CD4-positive, alpha-beta memory T cell (primary cell): ENCODE measurements around the gene HAL. TPM values are rescaled to one million over a fixed set of nuclear protein-coding genes. Genes with fewer than 3 reads are reported as not detected.
A peak's percentile ranks its signal among the peaks of the same experiment; 100 is the strongest.

Source experiments
- CTCF ChIA-PET: fragments of 350-600 bp; sonication (Branson Sonifier 250); formaldehyde crosslinking; loops from one replicate; lab custom pipeline; 2021; ENCODE audit warnings: inconsistent platforms; ENCODE audit not compliant: partially characterized antibody; lab: Charles Lee
- POLR2A ChIA-PET: fragments of 350-600 bp; sonication (Branson Sonifier 250); formaldehyde crosslinking; loops from one replicate; lab custom pipeline; 2021; ENCODE audit not compliant: partially characterized antibody; lab: Charles Lee
- DNase-seq, 5 donors: peaks; one replicate each; pipeline versions ENCODE4 v3.0.0 to v3.0.0-alpha.2; 2020 to 2022; ENCODE audit warnings: mixed read lengths in 1 of 5
- H3K27ac ChIP-seq: one replicate; pipeline ENCODE4 v1.7.0; 2013; ENCODE audit warnings: low read depth, low read length
- H3K27me3 ChIP-seq: 2 replicates; pipeline ENCODE4 v1.7.0; 2013; ENCODE audit warnings: mild to moderate bottlenecking, low read length, moderate library complexity; ENCODE audit not compliant: insufficient read depth
- H3K36me3 ChIP-seq: 2 replicates; pipeline ENCODE4 v1.7.0; 2013; ENCODE audit warnings: mild to moderate bottlenecking, low read length, moderate library complexity; ENCODE audit not compliant: insufficient read depth
- H3K4me1 ChIP-seq: 2 replicates; pipeline ENCODE4 v1.7.0; 2013; ENCODE audit warnings: mild to moderate bottlenecking, low read length, moderate library complexity; ENCODE audit not compliant: insufficient read depth
- H3K4me3 ChIP-seq, 2 donors: one replicate each; pipeline ENCODE4 v1.7.0; 2013; ENCODE audit warnings: low read length in 2 of 2, mild to moderate bottlenecking in 1 of 2
- H3K9me3 ChIP-seq, 2 donors: one replicate each; pipeline ENCODE4 v1.7.0; 2013; ENCODE audit warnings: low read length in 2 of 2, control low read depth in 1 of 2; ENCODE audit not compliant: control insufficient read depth in 1 of 2
- H3K27ac Mint-ChIP-seq, 7 donors: one replicate each; pipeline ENCODE4 v1.8.0; 2020 to 2021; ENCODE audit warnings: mixed read lengths in 7 of 7, mild to moderate bottlenecking in 6 of 7, inconsistent platforms in 3 of 7, moderate library complexity in 3 of 7
- H3K27me3 Mint-ChIP-seq, 2 donors: one replicate each; pipeline ENCODE4 v1.8.0; 2020 to 2021; ENCODE audit warnings: mixed read lengths in 2 of 2
- H3K36me3 Mint-ChIP-seq, 2 donors: one replicate each; pipeline ENCODE4 v1.8.0; 2020 to 2021; ENCODE audit warnings: mixed read lengths in 2 of 2, inconsistent platforms in 1 of 2, mild to moderate bottlenecking in 1 of 2
- H3K4me1 Mint-ChIP-seq, 4 donors: one replicate each; pipeline ENCODE4 v1.8.0; 2020 to 2021; ENCODE audit warnings: mixed read lengths in 4 of 4, mild to moderate bottlenecking in 1 of 4
- H3K4me3 Mint-ChIP-seq, 8 donors: one replicate each; pipeline ENCODE4 v1.8.0; 2020 to 2021; ENCODE audit warnings: mixed read lengths in 8 of 8, mild to moderate bottlenecking in 7 of 8, moderate library complexity in 6 of 8, inconsistent platforms in 3 of 8
- H3K9me3 Mint-ChIP-seq, 8 donors: one replicate each; pipeline ENCODE4 v1.8.0; 2020 to 2021; ENCODE audit warnings: mixed read lengths in 8 of 8, mild to moderate bottlenecking in 5 of 8, inconsistent platforms in 3 of 8, moderate library complexity in 1 of 8
- intact Hi-C: fragments of 100-400 bp; cut with micrococcal nuclease; formaldehyde crosslinking; loops from one replicate; pipeline ENCODE4 v1.15.1; 2023
- polyA plus RNA-seq, 2 donors: library from polyadenylated mRNA; unstranded; fragments of 300-500 nt; fragmentation: Illumina TruSeq; gene quantifications; one replicate each; pipeline ENCODE4 v1.2.3, GENCODE V29; 2021
- total RNA-seq, 2 experiments: library from RNA; stranded (reverse); gene quantifications; one replicate each; pipeline ENCODE4 v1.2.3, GENCODE V29; 2021

HAL gene
- total and polyA plus RNA-seq, 4 experiments from 2014 or later, result 1.7 to 2.0 TPM; not detected in 2

DNA sequence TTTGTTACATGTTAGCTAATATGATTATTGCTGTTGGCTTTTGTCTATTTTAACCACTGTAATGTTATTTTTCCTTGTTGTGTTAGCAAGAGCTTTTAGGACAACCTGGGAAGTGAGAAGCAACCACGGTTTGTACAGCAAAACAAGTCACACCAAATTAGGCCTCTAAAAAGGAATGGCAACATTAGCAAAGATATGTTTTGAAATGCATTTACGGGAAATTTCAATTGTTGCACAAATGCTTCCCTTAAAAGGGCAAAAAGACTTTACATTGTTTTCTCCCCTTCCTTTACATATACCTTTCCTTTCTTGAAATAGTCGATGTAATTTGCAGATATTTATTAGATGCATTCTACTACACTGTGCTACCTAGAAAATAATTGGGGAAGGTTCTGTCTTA is 43.4 kb upstream of the HAL start:
- Histone ChIP-seq H3K4me1 (peaks cover 16% of the 10 kb centered on the region), H3K27me3 (no peaks in the 10 kb centered on the region), H3K36me3 (no peaks in the 10 kb centered on the region), H3K9me3 (no peaks in the 10 kb centered on the region), H3K4me3 (no peak overlapping the region), H3K27ac (no peak overlapping the region)
- Mint-ChIP-seq H3K27me3 (no peaks in the 10 kb centered on the region), H3K27ac (no peak overlapping the region), H3K4me1 (peaks cover 6 to 15% (median 11%) of the 10 kb centered on the region in 4 donors), H3K4me3 (no peak overlapping the region), H3K36me3 (no peaks in the 10 kb centered on the region), H3K9me3 (no peaks in the 10 kb centered on the region)
- no peak for DNase-seq
- POLR2A ChIA-PET, result no interaction called here
- CTCF ChIA-PET, result no interaction called here
- intact Hi-C loops, result loop anchor here (5.0 kb wide), 1 partner anchor 1037 kb away; the partner anchor contains the start of gene NDUFA12

DNA sequence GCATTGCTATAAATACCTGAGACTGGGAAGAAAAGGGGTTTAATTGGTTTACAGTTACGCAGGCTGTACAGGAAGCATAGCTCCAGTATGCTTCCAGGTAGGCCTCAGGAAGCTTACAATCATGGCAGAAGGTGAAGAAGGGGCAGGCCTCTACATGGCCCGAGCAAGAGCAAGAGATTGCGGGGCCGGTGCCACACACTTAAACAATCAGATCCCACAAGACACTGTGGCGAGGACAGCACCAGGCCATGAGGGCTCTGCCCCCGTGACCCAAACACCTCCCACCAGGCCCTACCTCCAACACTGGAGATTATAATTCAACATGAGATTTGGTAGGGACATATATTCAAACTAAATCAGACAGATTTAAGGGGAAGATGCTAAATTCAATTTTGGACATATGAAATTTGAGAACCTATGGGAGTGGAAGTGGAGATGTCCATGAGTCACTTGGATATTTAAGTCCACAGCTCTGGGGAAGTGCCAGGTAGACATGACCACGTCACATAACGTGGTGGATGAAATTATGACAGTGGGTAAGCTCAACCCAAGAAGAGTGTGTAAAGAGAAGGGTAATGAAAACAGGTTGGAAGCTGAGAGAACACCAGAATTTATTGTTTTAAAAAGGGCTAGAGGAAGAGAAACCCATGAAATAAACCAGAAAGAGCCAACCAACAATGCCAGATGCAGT is 40.8 kb upstream of the HAL start:
- CTCF ChIA-PET, result interaction anchor here (1.0 to 1.4 kb wide), 2 partner anchors 364 to 480 kb away, joined by 3 to 5 read pairs; no protein-coding TSS in a partner anchor
- Mint-ChIP-seq H3K36me3 (no peaks in the 10 kb centered on the region), H3K9me3 (no peaks in the 10 kb centered on the region), H3K4me3 (no peak overlapping the region), H3K27ac (no peak overlapping the region), H3K27me3 (no peaks in the 10 kb centered on the region), H3K4me1 (peaks cover 4 to 14% (median 8%) of the 10 kb centered on the region in 4 donors)
- intact Hi-C loops, result loop anchor here (5.0 kb wide), 1 partner anchor 1035 kb away; the partner anchor contains the start of gene NDUFA12
- Histone ChIP-seq H3K4me1 (peaks cover 23% of the 10 kb centered on the region), H3K27ac (no peak overlapping the region), H3K27me3 (no peaks in the 10 kb centered on the region), H3K36me3 (no peaks in the 10 kb centered on the region), H3K9me3 (no peaks in the 10 kb centered on the region), H3K4me3 (no peak overlapping the region)
- no peak for DNase-seq
- POLR2A ChIA-PET, result interaction anchor here (1.1 to 2.3 kb wide), 5 partner anchors 173 to 819 kb away, joined by 3 to 15 read pairs (median 9); partner anchors contain the start of genes CDK17, FGD6 and VEZT

DNA sequence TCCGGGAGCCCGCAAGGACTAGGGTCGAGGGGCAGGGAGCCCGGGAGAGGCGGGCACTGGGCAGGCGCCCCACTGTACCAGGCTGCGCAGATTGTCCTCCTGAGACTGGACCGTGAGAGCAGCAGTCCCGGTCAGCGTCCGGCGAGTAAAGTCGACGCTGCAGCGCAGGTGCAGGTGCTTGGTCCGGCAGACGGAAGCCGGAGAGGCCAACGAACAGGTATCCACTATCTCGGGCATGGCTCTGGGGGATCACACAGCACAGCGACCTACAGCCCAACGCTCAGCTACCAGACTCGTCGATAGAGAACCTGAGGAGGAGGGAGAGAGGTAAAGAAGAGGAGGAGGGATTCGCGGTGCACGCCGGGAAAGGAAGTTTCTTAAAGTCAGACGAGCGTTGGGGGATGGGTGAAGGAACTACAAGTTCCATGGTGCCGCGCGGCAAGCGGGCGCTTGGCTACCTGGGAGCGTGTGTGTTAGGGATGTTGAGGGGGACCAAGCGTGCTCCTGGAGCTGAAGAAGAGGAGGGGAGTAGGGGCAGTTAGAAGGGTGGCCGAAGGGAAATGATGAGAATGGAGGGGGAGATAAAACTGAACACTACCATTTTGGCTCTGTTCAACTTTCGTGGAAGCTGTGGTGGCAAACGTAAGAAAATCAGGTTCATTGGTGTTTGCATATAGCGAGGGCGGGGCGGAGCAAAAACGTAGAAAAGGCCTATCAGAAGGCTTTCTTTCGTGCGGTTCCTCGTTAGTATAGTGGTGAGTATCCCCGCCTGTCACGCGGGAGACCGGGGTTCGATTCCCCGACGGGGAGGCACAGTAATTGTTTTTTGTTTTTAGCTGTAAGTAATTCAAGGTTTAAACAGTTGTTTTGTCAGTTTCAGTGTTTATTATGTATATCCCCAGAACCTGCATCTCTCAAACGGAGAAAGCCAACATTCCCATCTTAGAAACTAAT is 39.4 kb upstream of the HAL start, which contains the start of gene LTA4H:
Gene LTA4H (minus strand): TSS at position 305 of the 954 bp plus-strand sequence. CDS start 68 bp downstream, at position 237.
- CTCF ChIA-PET, result interaction anchor here (1.0 to 1.4 kb wide), 4 partner anchors 37 to 481 kb away, joined by 3 to 5 read pairs (median 4); partner anchors contain the start of gene CCDC38

DNA sequence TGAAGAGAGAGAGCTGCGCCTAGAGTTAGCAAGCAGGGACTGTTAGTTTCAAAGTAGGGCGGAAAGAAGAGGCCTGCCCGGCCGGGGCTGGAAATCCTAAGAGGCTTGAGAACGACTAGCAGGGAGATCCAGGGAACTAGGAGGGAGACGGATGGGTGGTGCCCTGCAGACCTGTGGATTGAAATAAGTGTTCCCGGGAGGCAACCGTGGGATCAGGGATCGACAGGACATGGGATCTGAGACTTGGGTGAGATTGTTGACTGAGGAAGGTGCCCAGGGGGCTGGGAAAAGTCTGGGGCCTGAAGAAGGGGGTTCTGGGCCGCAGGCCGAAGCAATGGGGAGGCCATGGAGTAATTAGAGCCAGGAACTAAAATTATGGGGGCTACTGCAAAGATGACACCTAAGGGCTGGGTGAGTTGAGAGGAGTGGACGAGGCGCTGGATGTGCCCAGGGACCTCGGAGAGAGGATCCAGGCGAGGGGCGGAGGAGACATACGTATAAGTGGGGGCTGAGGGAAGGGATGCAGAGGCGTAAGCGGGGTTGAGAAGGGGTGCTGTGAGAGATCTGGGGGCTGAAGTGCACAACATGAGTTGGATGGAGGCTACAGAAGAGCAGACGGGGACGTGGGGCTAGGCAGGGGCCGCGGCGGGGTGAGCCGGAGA is 38.6 kb upstream of the HAL start:
- no peak overlapping the region for H3K27ac Mint-ChIP-seq
- intact Hi-C loops, result loop anchor here (1.0 to 5.0 kb wide), 11 partner anchors 13 to 1032 kb away; partner anchors contain the start of genes AMDHD1, CFAP54, FGD6 and NDUFA12
- Histone ChIP-seq H3K4me1 (peaks cover 23% of the 10 kb centered on the region), H3K9me3 (no peaks in the 10 kb centered on the region), H3K27me3 (no peaks in the 10 kb centered on the region), H3K4me3 (peak overlapping the region; percentile 95 to 98), H3K36me3 (no peaks in the 10 kb centered on the region), H3K27ac (peak overlapping the region; percentile 76)
- H3K27me3 Mint-ChIP-seq, result no peaks in the 10 kb centered on the region
- CTCF ChIA-PET, result interaction anchor here (1.2 kb wide), 1 partner anchor 36 kb away, joined by 4 read pairs; no protein-coding TSS in a partner anchor
- H3K36me3 Mint-ChIP-seq, result no peaks in the 10 kb centered on the region
- H3K4me1 Mint-ChIP-seq, result peaks cover 4 to 19% (median 10%) of the 10 kb centered on the region in 4 donors
- DNase-seq, result peak in 1 of 5 donors; percentile 5
- no peaks in the 10 kb centered on the region for H3K9me3 Mint-ChIP-seq
- POLR2A ChIA-PET, result interaction anchor here (0.8 to 2.3 kb wide), 7 partner anchors 92 to 561 kb away, joined by 3 to 21 read pairs (median 9); partner anchors contain the start of genes AMDHD1, CCDC38 and CDK17
- H3K4me3 Mint-ChIP-seq, result no peak overlapping the region

More for the DNA sequence above, 39.4 kb upstream of the HAL start, which contains the start of gene LTA4H:
- H3K36me3 Mint-ChIP-seq, result no peaks in the 10 kb centered on the region
- peaks cover 23% of the 10 kb centered on the region for H3K4me1 ChIP-seq
- H3K4me1 Mint-ChIP-seq, result peaks cover 4 to 14% (median 8%) of the 10 kb centered on the region in 4 donors
- H3K4me3 Mint-ChIP-seq, result no peak within 1 kb of the TSS
- no peaks in the 10 kb centered on the region for H3K36me3 ChIP-seq
- intact Hi-C loops, result loop anchor here (1.0 to 5.0 kb wide), 11 partner anchors 12 to 1033 kb away; partner anchors contain the start of genes AMDHD1, CFAP54, FGD6 and NDUFA12
- peak within 1 kb of the TSS; percentile 95 to 98 for H3K4me3 ChIP-seq
- H3K27me3 Mint-ChIP-seq, result no peaks in the 10 kb centered on the region
- H3K27ac Mint-ChIP-seq, result no peak within 1 kb of the TSS
- H3K9me3 Mint-ChIP-seq, result no peaks in the 10 kb centered on the region
- H3K27me3 ChIP-seq, result no peaks in the 10 kb centered on the region
- no peaks in the 10 kb centered on the region for H3K9me3 ChIP-seq
- DNase-seq, result peak; percentile 97 to 98 (median 97)
- POLR2A ChIA-PET, result interaction anchor here (0.7 to 2.3 kb wide), 14 partner anchors 21 to 818 kb away, joined by 3 to 21 read pairs (median 4); partner anchors contain the start of genes AMDHD1, CCDC38, CDK17 and FGD6
- H3K27ac ChIP-seq, result peak within 1 kb of the TSS; percentile 76

GRCh38 chr12:96033549-96034389 is 37.6 kb upstream of the HAL start:
- ChIA-PET CTCF (no interaction called here), POLR2A (no interaction called here)
- intact Hi-C loops, result loop anchor here (2.0 kb wide), 3 partner anchors 411 to 817 kb away; partner anchors contain the start of genes CFAP54, FGD6 and VEZT
- DNase-seq, result no peak
- Mint-ChIP-seq H3K27ac (peak overlapping the region in 1 of 7 donors; percentile 20), H3K27me3 (no peaks in the 10 kb centered on the region), H3K4me1 (peaks cover 4 to 22% (median 11%) of the 10 kb centered on the region in 4 donors), H3K4me3 (peak overlapping the region in 3 of 8 donors; percentile 4 to 64 (median 24)), H3K9me3 (no peaks in the 10 kb centered on the region), H3K36me3 (no peaks in the 10 kb centered on the region)
- Histone ChIP-seq H3K4me1 (peaks cover 23% of the 10 kb centered on the region), H3K27ac (no peak overlapping the region), H3K36me3 (no peaks in the 10 kb centered on the region), H3K4me3 (peak overlapping the region in 1 of 2 donors; percentile 95), H3K9me3 (no peaks in the 10 kb centered on the region), H3K27me3 (no peaks in the 10 kb centered on the region)

GRCh38 chr12:96029826-96030225 is 33.7 kb upstream of the HAL start:
- H3K4me1 Mint-ChIP-seq, result peaks cover 4 to 22% (median 12%) of the 10 kb centered on the region in 4 donors

More at GRCh38 chr12:96029826-96030225, 33.7 kb upstream of the HAL start:
- Mint-ChIP-seq H3K36me3 (peaks cover 22 to 24% of the 10 kb centered on the region in 2 donors), H3K9me3 (no peaks in the 10 kb centered on the region), H3K4me3 (peak overlapping the region in 1 of 8 donors; percentile 8), H3K27ac (peak overlapping the region in 3 of 7 donors; percentile 9 to 43 (median 23)), H3K27me3 (no peaks in the 10 kb centered on the region)
- Histone ChIP-seq H3K27me3 (no peaks in the 10 kb centered on the region), H3K4me3 (no peak overlapping the region), H3K27ac (no peak overlapping the region), H3K9me3 (no peaks in the 10 kb centered on the region), H3K36me3 (peaks cover 9% of the 10 kb centered on the region), H3K4me1 (peaks cover 17% of the 10 kb centered on the region)
- intact Hi-C loops, result no loop called here
- POLR2A ChIA-PET, result no interaction called here
- no peak for DNase-seq
- CTCF ChIA-PET, result no interaction called here
